Stimulated activated CD8-positive, alpha-beta memory T cell treated with anti-CD3 and anti-CD28 coated beads, Interleukin-7, amount 100 ng/mL, for 4 hours (primary cell): ENCODE results near the gene PDPK1.

ENCODE experiments used
- DNase-seq, 2 donors: peaks; one replicate each; pipeline ENCODE4 v3.0.0-alpha.2; 2020; ENCODE audit warnings: low read depth in 2 of 2

The PDPK1 gene

DNA sequence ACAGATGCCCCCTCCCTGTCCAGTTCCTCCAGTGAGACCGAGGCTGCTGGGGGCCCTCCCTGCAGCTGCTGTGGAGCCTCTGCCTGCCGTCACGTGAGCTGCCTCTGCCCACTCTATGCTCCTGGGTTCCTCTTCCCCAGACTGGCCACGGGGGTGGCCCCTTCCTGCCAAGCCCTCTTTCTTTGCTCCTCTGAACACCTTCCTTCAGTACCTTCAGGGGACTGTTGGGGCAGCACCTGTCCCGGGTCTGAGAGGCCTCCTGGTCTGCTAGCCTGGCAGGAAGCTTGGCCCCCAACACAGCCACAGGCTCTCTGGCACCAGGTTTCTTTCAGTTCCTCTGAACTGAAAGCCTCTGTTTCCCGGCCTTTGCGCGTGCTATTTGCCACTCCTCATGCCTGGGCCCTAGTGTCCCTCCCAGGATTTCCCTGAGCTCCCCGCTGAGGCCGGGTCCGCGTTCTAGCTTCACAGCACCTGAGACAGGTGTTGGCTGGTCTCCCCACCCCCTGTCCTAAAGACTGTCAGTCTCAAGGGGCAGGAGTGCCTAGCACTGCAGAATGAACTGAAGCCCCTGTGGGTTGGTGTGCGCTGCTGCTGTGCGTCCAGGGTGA, 30.7 kb upstream of the PDPK1 start:
- no peak for DNase-seq

DNA sequence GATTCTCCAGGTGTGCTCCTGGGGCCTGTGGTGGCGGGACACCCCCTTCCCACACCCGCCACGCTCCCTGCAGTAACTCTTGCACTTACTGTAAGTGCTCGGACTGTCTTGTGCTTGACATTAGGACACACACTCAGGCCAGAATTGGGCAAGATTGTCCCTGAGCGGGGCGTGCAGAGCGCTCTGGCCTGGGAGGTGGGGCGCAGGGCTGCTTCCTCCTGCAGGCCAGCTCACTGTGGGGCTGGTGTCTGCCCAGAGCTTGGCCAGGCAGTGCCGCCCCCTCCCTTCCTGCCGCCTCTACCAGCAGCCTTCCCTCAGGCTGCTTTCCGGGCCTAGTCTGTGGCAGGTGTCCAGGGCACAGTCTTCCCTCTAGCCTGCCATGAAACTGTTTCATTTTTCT, 30.2 kb upstream of the PDPK1 start:
- no peak for DNase-seq

GRCh38 chr16:2508722-2509400, 29.0 kb upstream of the PDPK1 start:
- no peak for DNase-seq

GRCh38 chr16:2511128-2511800, 26.6 kb upstream of the PDPK1 start:
- DNase-seq: no peak

- DNase-seq: no peak
Measured at GRCh38 chr16:2511996-2512734, 25.7 kb upstream of the PDPK1 start.

DNA sequence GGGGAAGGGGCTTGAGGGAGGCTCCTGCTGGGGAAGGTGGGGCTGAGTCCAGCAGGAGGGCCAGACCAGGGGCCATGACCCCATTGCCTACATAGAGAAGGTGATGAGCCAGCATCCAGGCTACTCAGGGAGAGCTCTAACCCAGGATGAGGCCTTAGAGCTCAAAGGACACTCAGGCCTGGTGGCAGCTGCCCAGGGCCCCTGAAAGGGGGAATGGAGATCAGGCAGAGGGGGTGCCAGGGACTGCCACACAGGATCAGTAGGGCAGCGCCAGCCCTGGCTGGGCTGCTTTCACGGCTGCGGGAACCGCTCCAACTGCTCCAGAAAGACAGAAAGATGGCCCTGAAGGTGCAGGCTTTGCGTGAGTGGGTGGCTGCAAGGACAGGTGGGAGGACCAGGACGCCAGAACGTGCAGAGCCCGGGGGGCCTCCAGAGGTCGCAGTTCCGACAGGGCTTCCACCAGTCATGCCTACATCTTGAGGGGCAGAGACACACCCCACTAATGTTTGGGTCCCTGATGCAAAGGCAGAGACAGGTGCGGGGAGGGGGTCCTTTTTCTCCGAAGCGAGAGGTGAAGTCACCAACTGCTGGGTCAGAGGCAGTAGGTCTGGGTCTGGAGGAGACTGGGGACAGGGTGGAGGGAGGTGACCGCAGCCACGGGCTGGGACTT, 25.0 kb upstream of the PDPK1 start:
- no peak for DNase-seq

- peak; percentile 77 to 86 for DNase-seq
Measured at GRCh38 chr16:2513405-2514332, 24.2 kb upstream of the PDPK1 start, which contains the start of gene ATP6V0C. Gene ATP6V0C, plus strand, starts transcription at chr16:2513952. Its CDS starts 152 bp downstream, at chr16:2514104.

DNA sequence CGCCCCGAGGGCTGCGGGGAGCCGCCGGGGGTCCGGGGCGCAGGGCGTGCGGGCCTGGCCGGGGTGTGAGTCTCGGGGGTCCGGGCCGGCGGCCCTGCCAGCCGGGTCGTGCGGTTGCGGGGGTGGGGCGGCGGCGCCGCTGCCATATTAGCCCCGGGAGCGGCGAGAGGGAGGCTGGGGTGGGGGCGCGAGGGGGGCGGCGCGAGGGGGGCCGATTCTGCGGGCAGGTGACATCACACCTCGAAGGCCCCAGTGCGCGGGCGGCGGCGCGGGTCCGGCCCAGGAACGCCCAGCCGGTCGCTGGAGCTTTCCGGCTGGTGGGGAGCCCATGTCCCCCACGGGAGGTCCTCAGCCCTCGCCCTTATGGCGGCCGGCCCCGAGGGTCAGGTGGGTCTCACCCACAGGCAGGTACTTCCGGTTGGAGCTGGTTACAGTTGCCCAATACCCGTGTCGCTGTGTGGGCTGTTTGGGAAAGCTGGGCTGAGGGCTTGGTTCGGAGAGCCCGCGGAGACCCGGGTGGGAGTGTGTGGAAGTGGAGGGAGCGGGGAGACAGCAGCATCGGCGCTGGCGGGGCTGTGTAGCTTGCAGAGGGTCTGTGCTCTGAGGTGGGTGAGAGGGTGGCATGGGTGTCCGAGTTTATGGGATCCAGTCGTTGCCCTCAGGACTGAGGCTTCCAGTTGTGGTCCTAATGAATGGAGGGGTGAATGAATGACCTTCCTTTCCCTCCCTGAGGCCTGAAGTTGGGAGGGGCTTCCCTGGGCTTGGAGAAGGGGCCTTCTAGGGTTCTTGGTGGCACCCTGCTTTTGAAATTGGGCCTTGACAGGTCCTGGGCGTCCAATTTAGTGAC, 23.3 kb upstream of the PDPK1 start:
- DNase-seq: peak in 1 of 2 donors; percentile 49

DNA sequence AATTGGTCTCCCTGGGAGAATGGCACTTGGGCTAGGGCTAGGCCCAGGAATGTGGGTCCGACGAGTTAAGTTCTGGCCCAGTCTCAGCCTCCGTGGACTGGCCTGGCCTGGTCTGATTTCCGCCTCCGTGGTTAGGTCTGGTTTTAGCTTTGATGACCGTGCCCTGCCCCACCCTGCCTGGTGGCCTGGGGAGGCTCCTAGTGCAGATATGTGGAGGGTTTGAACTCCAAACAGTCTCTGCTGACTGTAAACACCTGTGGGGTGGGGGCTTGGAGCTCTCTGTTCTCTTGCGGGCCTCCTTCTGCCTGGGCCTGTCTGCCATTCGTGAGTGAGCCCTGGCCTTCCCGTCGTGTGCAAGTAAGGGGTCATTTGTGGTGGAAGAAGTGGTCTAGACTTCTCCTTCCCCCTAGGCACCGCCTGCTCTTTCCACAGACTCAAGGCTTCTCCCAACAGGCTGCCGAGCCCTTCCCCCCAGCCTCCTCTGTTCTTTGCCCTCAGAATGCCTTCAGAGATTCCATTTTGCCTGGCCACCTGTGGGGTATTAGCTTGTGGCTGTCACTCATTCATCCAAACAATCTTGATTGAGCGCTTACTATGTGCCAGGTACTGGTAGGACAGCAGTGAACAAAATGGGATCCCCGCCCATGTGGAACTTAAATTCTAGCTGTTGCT, 22.5 kb upstream of the PDPK1 start:
- DNase-seq: no peak

DNA sequence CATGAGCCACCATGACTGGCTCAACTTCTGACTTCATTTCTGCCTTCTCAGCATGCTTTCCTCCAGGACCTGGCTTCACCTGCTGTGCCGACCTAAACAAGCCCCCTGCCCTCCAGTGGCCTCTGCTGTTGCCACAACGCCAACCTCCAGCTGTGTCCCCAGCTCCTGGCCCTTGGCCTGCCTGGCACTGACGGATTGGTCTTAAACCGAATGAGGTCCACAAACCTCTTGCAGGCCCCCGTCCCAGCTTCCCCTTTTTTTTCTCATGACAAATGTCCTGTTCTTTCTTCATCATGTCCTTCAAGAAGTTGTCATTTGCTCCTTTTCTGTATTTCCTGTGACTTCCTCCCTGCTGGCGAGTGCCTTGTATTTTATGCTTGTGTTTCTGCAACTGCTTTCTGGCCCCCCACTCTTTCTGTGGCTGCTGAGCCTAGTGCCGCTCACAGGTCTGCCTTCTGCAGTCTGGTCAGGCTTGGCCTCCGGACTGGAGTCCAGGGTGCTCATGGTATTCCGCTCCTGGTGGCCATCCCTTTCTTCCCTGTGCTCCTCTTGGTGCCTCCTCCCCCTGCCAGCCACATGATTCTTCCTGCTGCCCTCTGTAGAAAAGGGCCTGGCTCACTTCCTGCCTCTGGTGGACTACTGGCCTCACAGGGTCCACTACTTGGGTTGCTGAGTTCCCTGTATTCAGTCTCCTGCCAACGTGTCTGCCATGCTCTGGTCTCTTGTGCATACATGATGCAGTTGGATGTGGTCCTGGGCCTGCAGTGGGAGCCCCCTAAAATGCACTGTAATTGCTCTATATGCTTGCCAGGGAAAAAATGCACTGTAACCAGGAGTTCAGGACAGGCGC, 21.2 kb upstream of the PDPK1 start:
- DNase-seq: no peak

DNA sequence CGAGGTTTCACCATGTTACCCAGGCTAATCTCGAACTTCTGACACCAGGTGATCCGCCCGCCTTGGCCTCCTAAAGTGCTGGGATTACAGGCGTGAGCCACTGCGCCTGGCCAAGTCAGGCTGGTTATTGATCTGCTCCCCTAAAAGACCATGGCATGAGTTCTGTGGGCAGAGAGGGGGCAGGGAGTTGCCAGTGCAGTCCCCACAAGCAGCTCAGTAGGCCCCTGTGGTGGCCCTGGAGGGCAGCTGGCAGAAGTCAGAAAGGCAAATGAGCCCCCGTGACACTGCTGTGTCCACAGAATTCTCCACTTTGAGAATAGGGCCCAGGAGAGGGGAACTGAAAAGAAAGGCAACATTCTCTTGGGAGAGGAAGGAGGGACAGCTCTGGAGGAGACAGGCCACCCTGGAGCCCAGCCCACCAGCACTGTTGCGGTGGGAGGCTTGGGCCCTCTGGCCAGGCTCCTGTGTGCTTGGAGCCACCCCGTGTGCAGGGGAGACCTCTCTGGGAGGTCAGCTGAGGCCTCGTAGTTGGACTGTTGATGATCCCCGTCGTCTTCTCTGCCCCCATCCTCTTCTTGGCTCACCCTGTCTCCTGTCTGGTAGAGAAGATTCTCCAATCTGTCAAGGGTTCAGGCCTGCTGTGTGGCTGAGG, 19.7 kb upstream of the PDPK1 start:
- DNase-seq: no peak

DNA sequence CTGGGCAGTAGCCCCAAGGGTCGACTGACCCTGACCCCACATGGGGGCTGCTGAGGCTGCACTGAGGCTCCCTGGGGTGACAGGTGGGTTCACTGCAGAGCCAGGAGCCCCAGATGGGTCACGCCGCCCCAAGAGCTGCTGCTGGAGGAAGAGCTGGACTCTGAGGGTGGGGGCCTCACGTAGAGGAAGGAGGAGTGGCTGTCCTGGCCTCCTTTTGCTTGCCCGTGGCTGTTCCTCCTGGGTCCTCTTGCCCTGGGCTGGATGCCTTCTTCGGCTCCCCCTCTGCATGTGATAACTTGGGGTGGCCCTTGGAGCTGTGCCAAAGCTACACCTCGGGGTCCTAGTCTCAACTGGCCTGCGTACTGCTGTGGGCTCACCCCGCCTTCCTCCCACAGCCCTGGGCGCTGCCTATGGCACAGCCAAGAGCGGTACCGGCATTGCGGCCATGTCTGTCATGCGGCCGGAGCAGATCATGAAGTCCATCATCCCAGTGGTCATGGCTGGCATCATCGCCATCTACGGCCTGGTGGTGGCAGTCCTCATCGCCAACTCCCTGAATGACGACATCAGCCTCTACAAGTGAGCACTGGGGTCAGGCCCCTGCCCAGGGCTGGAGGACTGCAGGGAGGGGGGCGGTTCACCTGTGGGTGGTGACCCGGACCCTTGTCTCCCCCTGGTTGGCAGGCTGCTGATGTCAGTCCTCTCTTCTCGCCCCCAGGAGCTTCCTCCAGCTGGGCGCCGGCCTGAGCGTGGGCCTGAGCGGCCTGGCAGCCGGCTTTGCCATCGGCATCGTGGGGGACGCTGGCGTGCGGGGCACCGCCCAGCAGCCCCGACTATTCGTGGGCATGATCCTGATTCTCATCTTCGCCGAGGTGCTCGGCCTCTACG, 18.8 kb upstream of the PDPK1 start:
- no peak for DNase-seq

- DNase-seq: no peak
Measured at GRCh38 chr16:2519711-2520080, 18.1 kb upstream of the PDPK1 start.

DNA sequence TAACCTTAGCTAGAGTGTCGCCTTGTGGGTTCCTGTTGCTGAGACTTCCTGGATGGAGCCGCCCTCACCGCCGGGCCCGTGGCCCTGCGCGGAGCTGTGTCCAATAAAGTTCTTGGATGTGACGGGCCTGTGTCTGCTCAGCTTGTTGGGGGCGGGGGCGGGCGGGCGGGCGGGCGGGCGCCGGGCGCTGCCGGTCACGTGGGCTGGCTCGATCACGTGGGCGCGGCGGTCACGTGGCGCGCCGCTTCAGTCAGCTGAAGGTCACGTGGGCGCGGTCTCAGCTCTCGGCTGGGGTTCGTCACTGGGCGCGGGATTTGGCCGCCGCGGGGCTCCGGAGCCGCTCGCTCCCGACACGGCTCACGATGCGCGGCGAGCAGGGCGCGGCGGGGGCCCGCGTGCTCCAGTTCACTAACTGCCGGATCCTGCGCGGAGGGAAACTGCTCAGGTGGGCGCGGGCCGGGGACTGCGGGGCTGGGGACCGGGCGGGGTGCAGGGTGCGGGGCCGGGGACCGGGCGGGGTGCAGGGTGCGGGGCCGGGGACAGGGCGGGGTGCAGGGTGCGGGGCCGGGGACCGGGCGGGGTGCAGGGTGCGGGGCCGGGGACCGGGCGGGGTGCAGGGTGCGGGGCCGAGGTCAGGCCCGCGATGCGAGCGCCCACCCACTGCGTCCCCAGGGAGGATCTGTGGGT, 17.6 kb upstream of the PDPK1 start, which contains the start of gene AMDHD2:
Gene AMDHD2 (plus strand): TSS at position 275 of the 687 bp plus-strand sequence. CDS start 88 bp downstream, at position 363.
- peak; percentile 73 to 87 for DNase-seq

DNA sequence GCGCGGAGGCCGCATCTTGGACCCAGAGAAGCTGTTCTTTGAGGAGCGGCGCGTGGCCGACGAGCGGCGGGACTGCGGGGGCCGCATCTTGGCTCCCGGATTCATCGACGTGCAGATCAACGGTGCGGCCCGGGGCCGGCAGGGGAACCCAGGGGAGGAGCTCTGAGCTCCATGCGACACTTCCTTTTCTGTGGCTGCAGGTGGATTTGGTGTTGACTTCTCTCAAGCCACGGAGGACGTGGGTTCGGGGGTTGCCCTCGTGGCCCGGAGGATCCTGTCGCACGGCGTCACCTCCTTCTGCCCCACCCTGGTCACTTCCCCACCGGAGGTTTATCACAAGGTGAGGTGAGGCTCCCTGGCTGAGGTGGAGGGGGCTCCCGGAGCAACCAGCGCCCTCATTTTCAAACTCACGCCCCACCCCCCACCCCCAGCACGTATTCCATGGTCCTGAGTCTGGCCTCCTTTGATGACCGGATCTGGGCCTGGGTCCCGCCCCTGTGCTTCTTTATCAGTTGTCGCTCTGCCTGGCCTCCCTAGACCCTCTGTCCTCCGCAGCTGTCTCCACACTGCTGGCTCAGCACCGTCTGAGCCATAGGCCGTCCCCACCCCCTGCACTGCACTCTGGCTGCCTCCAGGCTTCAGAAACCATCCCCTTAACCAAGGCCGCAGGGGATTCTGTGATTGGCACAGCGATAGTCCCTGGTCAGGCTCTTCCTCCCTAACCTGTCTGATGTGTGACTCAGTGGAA, 16.9 kb upstream of the PDPK1 start:
- peak in 1 of 2 donors; percentile 25 for DNase-seq
